ENCODE results near the gene HDAC4. TPM values are rescaled to one million over a fixed set of nuclear protein-coding genes. Genes with fewer than 3 reads are reported as not detected.

HDAC4 gene
- total and polyA plus RNA-seq, 9 of the 15 experiments (the other 6 are each of a cell fraction or from before 2014, with no cell fraction given), result 0.11 to 20.2 (median 4.0) TPM

DNA sequence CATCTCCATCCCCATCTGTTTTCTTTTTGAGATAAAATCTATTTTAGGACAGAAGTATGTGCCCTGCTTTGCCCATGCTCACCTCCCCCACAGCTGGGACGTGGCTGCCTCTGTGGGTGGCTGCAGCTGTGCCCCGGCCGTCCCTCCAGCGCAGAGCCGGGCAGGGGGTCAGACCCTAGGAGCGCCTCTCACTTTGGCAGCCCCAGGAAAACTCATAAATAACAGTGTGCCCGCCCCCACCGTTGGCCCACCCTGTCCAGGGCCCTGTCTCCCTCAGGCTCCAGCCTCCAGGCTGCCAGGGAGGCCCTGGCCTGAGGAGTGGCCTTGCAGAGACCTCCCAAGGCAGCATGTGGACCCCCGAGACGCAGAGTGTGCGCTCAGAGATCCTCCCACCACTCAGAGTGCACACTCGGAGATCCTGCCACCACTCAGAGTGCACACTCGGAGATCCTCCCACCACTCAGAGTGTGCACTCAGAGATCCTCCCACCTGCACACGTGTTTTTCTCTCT is 374.8 kb downstream of the HDAC4 start (continued):
- TF ChIP-seq NR4A1 (CRISPR knock-in tag; IDR thresholded peaks at IDR 0.05), result no peak
- no peak for TF ChIP-seq NR4A1 (tag; IDR thresholded peaks at IDR 0.05)

DNA sequence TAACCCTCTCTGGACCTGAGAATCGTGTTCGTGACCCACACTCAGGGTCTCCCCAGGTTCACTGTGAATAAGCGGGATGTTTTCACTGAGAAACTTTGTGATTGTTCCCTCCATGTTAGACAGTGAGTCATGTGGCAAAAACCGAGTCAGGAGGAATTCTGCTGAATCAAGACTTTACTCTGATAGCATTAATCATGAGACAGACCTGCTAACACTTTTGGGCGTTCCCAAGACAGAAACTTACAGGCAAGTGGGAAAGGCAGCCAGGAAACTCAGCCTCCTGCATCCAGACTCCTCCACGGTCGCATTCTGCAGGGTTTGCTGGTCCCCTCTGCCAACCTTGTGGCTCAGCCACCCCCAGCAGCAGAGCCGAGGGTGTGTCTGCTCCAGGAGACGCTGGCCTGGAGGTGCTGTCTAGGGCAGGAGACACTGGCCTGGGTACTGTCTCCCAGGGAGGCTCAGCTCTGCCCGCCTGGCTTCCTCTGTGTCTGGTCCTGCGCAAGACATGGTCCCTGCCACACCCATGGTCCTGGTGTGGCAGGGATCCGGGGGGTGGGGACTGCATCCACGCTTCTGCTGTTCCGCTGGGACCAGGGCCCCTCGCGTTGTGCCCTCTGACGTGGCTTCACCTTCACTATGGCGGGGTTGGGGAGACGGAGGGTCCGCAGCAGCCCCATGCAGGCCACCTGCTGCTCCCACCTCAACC is 375.6 kb downstream of the HDAC4 start:
- no TSS peak for BruUV-seq (replicated peaks)
- H3K4me2 ChIP-seq (ENCODE audit: insufficient read depth, low read length), result no peak overlapping the region
- no peak overlapping the region for H2AFZ ChIP-seq (ENCODE audit: low read depth, low read length)
- no peaks in the 10 kb centered on the region for H3K9me3 ChIP-seq (replicated peaks; ENCODE audit: control insufficient read depth, insufficient read depth, low read depth, low read length)
- FAIRE-seq (no peak), DNase-seq (ENCODE audit: extremely low read depth in 1 of 4, low spot score in 3 of 4) (no peak), ATAC-seq (no peak)
- no peaks in the 10 kb centered on the region for H3K79me2 ChIP-seq (ENCODE audit: control insufficient read depth, insufficient read depth, low read length)
- H3K36me3 ChIP-seq (ENCODE audit: control insufficient read depth, insufficient read depth, low read length), result no peaks in the 10 kb centered on the region
- peaks cover 0 to 4% of the 10 kb centered on the region in 2 experiments; a peak in 2 of 5 replicates for H3K4me1 ChIP-seq (replicated peaks in 1 of 2; ENCODE audit: control insufficient read depth in 2 of 2, insufficient read depth in 2 of 2, low read length in 2 of 2)
- no peaks in the 10 kb centered on the region for H3K9me1 ChIP-seq (ENCODE audit: control insufficient read depth, insufficient read depth, low read length)
- H3K27me3 ChIP-seq (ENCODE audit: control insufficient read depth in 2 of 2, insufficient read depth in 2 of 2, low read length in 2 of 2), result peaks cover 18 to 84% of the 10 kb centered on the region in 2 experiments; a peak in 4 of 5 replicates
- CTCF ChIA-PET (ENCODE audit: low intra/inter-chr PET ratio), result no interaction called here
- intact Hi-C loops (cut with micrococcal nuclease) (no loop called here), in situ Hi-C loops (cut with MboI) (no loop called here)
- no peak overlapping the region for H3K4me3 ChIP-seq
- 1% methylated on average over 13 of the region's 20 CpGs for WGBS (ENCODE audit: insufficient coverage, low coverage, missing lambda C conversion rate)
- no peaks in the 10 kb centered on the region for H4K20me1 ChIP-seq (replicated peaks; ENCODE audit: control insufficient read depth, insufficient read depth, low read length)
- no peak overlapping the region for H3K27ac ChIP-seq (ENCODE audit: extremely low read depth, low read depth, low read length)
- H3K9ac ChIP-seq (ENCODE audit: insufficient read depth in 1 of 2, low read depth in 2 of 2, low read length in 2 of 2), result no peak overlapping the region
- POLR2A ChIA-PET, result no interaction called here
- peak; percentile 72 for TF ChIP-seq MAFG (tag; conservative IDR thresholded peaks at IDR 0.05)
- TF ChIP-seq, protein P1, sequence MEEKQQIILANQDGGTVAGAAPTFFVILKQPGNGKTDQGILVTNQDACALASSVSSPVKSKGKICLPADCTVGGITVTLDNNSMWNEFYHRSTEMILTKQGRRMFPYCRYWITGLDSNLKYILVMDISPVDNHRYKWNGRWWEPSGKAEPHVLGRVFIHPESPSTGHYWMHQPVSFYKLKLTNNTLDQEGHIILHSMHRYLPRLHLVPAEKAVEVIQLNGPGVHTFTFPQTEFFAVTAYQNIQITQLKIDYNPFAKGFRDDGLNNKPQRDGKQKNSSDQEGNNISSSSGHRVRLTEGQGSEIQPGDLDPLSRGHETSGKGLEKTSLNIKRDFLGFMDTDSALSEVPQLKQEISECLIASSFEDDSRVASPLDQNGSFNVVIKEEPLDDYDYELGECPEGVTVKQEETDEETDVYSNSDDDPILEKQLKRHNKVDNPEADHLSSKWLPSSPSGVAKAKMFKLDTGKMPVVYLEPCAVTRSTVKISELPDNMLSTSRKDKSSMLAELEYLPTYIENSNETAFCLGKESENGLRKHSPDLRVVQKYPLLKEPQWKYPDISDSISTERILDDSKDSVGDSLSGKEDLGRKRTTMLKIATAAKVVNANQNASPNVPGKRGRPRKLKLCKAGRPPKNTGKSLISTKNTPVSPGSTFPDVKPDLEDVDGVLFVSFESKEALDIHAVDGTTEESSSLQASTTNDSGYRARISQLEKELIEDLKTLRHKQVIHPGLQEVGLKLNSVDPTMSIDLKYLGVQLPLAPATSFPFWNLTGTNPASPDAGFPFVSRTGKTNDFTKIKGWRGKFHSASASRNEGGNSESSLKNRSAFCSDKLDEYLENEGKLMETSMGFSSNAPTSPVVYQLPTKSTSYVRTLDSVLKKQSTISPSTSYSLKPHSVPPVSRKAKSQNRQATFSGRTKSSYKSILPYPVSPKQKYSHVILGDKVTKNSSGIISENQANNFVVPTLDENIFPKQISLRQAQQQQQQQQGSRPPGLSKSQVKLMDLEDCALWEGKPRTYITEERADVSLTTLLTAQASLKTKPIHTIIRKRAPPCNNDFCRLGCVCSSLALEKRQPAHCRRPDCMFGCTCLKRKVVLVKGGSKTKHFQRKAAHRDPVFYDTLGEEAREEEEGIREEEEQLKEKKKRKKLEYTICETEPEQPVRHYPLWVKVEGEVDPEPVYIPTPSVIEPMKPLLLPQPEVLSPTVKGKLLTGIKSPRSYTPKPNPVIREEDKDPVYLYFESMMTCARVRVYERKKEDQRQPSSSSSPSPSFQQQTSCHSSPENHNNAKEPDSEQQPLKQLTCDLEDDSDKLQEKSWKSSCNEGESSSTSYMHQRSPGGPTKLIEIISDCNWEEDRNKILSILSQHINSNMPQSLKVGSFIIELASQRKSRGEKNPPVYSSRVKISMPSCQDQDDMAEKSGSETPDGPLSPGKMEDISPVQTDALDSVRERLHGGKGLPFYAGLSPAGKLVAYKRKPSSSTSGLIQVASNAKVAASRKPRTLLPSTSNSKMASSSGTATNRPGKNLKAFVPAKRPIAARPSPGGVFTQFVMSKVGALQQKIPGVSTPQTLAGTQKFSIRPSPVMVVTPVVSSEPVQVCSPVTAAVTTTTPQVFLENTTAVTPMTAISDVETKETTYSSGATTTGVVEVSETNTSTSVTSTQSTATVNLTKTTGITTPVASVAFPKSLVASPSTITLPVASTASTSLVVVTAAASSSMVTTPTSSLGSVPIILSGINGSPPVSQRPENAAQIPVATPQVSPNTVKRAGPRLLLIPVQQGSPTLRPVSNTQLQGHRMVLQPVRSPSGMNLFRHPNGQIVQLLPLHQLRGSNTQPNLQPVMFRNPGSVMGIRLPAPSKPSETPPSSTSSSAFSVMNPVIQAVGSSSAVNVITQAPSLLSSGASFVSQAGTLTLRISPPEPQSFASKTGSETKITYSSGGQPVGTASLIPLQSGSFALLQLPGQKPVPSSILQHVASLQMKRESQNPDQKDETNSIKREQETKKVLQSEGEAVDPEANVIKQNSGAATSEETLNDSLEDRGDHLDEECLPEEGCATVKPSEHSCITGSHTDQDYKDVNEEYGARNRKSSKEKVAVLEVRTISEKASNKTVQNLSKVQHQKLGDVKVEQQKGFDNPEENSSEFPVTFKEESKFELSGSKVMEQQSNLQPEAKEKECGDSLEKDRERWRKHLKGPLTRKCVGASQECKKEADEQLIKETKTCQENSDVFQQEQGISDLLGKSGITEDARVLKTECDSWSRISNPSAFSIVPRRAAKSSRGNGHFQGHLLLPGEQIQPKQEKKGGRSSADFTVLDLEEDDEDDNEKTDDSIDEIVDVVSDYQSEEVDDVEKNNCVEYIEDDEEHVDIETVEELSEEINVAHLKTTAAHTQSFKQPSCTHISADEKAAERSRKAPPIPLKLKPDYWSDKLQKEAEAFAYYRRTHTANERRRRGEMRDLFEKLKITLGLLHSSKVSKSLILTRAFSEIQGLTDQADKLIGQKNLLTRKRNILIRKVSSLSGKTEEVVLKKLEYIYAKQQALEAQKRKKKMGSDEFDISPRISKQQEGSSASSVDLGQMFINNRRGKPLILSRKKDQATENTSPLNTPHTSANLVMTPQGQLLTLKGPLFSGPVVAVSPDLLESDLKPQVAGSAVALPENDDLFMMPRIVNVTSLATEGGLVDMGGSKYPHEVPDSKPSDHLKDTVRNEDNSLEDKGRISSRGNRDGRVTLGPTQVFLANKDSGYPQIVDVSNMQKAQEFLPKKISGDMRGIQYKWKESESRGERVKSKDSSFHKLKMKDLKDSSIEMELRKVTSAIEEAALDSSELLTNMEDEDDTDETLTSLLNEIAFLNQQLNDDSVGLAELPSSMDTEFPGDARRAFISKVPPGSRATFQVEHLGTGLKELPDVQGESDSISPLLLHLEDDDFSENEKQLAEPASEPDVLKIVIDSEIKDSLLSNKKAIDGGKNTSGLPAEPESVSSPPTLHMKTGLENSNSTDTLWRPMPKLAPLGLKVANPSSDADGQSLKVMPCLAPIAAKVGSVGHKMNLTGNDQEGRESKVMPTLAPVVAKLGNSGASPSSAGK (IDR thresholded peaks at IDR 0.05), result no peak
- TF ChIP-seq SAP30 (IDR thresholded peaks at IDR 0.05; ENCODE audit: borderline replicate concordance, insufficient read depth, low read depth, low read length, poor library complexity, severe bottlenecking), result no peak
- no peak for TF ChIP-seq ZBTB1 (CRISPR knock-in tag; IDR thresholded peaks at IDR 0.05; ENCODE audit: borderline replicate concordance, low read depth)
- TF ChIP-seq SREBF1 (IDR thresholded peaks at IDR 0.05; ENCODE audit: borderline replicate concordance, low read depth, low read length), result no peak
